GM19240 (cell line): Measurements from ENCODE around the gene CAPN8.

ENCODE experiments used
- DNase-seq: peaks from one replicate; pipeline ENCODE4 v3.0.0; 2011; ENCODE audit warnings: low spot score; ENCODE audit not compliant: insufficient read length

The CAPN8 gene

DNA sequence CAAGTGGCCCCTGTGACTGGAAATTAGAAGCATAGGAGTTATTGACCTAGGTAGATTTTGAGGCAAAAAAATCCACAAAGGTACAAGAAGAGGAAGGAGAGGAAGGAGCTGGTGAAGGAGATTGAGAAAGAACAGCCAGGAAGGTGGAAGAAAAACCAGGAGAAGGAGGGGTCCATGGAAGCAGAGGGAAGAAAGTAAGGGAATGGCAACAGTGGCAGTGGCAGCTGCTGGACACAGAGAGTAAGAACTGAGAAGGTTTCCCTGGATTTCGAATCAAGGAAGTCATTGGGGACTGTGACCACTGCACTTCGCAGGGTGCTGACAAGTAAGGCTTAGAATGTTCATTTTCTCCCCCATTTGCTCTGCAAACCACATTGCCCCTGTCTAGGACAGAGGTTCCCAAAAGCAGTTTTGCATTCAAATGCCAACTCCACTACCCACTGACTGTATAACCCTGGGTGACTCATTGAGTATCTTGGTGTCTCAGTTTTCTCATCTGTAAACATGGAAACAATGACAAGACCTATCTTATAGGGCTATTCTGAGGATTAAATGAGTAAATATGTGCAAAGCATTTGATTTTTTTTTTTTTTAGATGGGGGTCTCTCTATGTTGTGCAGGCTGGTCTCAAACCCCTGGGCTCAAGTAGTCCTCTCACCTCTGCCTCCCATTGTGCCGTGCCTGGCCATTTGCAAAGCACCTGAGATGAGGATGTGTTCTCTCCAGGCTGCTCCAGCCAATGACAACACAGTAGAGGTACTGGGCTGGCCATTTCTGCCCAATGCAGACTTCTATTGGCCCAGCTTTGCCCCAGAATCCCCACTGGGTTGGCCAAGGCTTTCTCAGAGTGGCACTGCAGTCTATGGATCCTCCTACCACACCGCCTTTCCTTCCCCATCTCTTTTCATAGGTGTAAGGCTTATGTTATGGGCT lies 37.5 kb upstream of the CAPN8 start:
- no peak for DNase-seq

DNA sequence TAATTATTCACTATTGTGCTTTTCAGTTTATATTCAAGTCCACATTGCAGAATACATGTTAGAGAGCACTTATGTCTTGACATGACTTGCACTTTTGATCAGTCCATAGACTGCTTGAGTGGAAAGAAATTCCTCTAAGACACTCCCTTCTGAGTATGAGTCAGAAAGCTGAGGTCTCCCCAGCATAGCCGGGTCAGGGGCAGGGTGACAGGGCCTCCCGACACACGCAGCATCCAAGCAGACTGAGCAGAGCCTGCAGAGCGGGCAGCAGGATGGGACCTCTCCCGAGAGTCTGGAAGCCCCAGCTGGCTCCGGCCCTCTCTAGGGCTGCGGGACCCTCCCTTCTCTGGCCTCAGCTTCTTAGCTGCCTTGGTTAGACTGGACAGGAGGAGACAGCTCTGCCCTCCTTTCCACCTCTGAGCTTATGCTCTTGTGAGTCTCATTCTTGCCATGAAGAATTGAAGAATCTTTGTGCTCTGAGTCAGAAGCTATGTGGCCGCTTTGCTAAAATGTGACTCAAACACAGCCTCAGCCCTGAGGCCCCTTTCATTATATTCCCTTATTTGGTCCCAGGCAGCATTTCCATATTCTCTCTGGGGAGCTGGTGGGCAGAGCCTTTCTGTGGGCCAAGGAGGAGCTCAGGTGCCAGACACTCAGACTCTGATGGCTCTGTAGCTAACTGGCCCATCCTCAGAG lies 35.6 kb upstream of the CAPN8 start:
- DNase-seq: no peak

DNA sequence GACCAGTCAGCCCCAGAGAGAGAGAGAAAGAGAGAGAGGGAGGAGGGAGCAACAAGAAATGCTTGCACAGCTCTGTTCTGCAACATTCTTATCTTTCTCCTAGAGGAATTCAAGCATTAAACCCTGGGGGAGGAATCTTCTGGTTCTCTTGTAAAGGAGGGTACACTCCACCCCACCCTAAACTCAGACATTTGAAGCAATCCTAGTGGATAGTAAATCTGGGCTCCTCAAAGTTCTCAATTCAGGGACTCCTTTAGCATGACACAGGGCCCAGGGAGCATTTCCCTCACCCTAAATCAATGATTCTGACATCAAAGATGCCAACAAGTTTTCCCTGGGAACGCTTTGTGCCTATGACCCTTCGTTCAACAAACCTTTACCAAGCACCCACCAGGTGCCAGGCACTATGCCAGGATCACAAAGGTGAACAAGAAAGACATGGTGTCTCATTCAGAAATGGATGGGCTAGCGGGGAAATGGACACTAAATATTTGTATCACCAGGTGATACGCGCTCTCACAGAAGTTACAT lies 35.0 kb upstream of the CAPN8 start:
- no peak for DNase-seq

DNA sequence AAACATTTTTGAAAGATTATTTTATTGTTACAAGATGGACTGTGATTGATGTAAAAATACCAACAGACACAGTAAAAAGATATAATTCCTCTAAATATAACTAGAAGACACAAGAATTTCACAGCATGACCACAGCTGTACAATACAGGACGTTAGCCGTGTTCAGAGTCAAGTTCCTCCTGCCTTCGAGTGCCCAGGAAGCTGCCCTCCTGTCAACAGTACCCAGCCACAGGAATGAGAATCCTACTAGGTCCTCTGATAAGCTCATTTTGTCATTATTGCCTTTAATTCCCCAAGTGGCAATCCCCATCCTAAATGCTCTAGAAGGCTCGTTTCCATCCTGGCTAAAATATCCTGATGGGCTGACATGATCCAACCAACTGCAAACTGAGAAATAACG lies 30.4 kb upstream of the CAPN8 start:
- no peak for DNase-seq

DNA sequence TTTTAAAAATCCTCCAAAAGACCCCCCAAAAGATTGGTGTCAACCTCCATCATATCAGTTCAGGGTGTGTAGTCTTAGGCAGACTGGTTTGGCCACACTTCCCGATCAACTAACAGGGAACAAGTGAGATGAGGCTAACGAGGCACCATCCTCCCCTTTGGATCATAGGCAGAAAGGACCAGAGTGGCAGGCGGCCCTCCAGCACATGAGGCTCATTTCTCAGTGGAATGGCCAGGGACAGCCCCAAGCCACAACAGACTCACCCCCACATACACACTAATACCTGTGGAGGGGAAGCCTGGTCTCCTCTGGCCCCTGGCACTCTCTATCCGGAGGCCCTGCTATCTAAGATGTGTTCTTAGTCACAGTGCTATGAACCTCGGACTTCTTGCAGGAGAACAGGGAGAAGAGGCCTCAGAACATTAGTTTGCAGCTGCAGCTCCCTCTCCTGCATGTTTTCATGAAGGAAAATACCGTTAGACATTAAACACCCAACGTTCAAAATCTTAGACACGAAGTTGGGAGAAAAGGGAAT lies 29.6 kb upstream of the CAPN8 start:
- no peak for DNase-seq

DNA sequence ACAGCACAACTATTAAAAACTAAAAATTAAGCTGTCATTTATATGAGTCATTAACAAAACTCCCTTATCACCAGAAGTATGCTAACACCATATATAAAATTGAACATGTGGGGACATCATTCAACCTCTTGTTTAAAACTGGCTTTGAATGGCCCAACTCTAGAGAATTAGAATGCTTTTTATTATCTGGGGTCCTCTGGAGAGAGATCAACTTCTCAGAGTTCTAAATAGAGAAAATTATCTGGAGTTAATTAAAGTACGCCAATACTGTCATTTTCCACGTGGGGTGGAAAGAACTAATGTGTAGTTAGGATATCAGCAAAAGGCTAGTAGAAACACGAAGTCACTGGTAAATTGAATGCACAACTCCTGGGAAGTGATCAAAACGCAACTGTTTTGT lies 25.6 kb upstream of the CAPN8 start:
- DNase-seq: no peak

DNA sequence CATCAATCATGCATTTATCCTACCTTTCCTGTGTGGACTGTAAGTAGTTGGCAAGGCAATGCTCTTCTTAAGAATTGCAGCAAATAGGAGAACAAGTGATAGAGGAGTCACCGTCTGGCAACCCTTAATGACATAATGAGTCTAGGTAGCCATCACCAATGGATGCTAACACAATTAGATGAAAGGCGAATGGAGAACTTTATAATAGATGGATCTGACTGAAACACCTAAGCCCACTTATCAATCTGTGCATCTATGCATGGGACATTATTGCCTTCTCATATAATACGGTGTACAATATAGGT lies 18.9 kb upstream of the CAPN8 start:
- no peak for DNase-seq

DNA sequence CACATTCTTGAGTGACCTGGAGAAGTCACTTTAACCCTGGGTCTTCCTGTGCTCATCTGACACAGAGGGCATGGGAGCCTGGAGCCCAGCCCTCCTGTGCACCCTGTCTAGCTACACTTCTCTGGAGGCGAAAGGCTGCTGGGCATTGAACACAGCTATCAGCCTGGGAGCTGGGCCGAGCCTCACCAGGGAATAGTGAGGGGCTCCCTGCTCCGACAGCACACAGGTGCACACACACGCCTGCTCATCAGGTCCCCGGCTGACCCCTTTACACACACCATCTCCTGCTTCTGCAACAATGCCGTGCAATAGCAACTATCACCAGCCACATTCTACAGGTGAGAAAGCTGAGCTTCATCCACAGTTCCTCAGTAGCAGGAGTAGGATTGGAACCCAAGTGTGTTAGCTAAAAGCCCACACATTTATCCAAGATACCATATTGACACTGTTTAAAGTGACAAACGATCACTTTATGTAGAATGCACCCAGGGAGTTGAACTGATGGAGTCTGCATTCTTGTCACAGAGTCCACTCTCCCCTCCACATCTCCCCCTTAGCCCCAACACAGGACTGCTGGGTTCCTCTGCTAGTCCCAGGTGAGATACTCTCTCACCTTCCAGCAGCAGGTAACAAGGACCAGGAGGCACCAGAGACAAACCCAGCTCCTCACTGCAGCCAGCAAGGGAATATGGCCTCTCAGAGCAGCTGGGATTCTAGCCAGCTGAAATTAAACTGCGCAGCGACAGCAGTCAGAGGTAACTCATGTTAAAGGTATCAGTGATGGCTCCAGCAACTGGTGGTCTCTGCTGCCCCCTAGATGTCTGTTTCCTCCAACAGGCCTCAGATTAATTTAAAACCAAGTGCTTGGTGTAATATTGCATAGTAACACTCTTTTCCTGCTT lies 18.3 kb upstream of the CAPN8 start:
- DNase-seq: no peak

DNA sequence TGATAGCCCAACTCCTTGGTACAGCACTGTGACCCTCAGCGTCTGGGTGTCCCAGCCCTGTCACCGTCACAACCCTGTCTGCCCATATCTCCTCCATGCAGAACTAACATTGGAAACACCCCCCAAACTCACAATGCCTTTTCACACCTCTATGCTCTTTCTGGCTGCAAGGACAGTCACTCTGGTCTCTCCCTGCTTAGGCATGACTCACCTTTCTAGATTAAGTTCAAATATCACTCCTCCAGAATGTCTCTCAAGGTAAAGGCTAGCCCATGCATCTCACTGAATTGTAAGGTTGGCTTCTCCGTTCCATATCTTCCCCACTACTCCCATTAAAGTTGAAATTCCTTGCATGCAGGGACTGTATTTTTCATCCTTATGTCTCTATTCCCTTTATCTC lies 17.0 kb upstream of the CAPN8 start:
- DNase-seq: no peak

DNA sequence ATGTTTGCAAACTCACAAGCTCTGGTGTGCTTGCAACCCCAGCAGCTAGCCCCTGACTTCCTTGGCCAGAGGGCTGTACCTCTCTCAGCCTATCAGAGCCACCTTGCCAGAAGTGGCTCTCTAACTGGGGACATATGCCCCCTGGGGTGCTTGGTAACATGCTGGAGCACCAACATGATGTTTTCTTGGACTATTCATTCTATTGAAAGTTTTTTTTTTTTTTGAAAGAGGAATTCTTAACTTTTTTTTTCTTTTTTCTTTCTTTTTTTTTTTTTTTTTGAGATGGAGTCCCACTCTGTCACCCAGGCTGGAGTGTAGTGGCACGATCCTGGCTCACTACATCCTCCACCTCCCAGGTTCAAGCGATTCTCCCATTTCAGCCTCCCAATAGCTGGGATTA lies 14.7 kb upstream of the CAPN8 start:
- no peak for DNase-seq

DNA sequence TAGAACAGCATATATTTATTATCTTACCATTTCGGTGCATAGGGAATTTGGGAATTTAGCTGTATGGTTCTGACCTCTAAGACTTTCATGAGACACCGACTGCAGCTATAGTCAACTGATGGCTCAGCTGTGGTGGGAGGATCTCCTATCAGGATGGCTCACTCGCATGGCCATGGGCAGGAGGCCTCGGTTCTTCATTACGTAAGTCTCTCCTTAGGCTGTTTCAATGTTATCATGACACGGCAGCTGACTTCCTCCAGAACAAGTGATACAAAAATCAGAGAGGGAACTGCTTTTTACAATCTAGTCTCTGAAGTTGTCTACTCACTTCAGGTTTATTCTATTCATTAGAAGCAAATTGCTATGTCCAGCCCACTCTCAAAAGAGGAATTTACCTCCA lies 13.3 kb upstream of the CAPN8 start:
- no peak for DNase-seq

DNA sequence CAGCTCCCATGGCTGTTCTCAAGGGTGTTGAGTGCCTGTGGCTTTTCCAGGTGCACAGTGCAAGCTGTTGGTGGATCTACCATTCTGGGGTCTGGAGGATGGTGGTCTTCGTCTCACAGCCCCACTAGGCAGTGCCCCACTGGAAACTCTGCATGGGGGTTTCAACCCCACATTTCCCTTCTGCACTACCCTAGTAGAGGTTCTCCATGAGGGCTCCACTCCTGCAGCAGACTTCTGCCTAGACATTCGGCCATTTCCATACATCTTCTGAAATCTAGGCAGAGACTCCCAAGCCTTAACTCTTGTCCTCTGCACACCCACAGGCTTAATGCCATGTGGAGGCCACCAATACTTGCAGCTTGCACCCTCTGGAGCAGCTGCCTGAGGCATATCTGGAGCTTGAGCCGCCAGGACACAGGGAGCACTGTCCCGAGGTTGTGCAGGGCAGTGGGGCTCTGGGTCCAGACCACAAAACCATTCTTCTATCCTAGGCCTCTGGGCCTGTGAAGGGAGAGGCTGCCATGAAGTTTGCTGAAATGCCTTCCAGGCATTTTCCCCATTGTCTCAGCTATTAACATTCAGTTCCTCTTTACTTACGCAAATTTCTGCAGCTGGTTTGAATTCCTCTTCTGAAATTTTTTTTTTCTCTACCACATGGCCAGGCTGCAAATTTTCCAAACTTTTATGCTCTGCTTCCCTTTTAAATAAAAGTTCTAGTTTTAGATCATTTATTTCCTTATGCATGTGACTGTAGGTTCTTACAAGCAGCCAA lies 8.8 kb upstream of the CAPN8 start:
- DNase-seq: no peak

DNA sequence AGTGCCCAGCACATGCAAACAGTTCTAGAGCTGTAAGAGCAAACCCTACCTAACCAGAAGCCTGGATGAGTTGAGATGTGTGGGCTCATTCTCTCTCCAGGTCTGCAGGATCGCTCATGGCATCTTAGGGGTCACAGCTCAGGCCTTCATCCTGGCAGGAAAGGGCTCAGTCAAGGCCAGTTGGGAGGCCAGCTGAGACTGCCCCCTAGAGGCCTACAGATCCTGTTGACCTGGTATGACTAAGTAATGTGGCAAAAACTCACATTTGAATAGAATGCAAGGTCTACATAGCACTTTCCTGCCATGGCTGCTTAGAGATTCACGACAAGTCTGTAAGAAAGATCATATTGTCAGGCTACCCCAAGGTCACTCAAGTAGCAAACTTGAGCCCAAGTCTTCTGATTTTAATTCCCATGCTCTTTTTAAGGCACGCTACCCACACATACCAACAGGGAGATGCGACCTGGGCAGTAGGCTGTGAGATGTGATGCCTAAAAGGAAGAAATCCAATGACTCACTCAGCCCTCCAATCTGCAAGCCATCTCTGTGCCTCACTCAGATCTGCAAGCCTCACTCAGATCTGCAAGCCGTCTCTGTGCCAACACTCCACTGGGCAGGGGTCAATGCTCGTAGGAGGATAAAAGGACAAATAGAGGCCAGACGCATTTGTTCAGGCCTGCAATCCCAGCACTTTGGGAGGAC lies 5.1 kb upstream of the CAPN8 start:
- DNase-seq: no peak

DNA sequence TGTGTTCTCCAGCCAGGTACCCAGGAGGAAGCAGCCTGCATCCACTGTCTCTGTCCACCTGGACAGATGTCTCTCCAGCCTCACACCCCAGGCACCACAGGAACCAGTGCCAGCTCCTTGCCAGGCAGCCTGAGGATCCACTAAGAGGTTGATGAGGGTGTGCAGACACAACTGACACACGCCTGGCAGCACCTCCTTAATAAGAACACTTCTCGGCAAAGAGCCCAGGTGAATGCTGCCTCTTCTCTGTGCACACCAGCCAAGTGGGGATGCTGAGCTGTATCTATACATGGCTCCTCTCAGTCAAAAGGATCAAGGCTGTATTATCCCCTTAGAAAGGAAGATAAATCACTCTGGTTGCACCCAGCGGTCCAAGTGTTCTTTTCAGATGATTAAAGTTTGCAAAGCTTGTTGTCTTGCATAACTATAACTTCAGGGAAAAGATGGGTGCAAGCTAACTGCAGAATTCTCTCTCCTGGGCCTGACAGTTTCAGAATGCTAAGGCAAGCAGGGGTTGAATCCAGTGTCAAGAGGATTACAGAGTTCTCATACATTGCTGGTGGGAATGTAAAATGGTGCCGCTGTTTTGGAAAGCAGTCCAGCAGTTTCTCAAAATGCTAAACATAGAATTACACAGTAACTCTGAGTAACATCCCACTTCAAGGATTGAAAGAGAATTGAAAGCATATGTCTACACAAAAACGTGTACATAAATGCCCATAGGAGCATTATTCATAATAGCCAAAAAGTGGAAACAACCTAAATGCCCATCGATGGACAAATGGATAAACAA lies 3.7 kb upstream of the CAPN8 start:
- DNase-seq: no peak

DNA sequence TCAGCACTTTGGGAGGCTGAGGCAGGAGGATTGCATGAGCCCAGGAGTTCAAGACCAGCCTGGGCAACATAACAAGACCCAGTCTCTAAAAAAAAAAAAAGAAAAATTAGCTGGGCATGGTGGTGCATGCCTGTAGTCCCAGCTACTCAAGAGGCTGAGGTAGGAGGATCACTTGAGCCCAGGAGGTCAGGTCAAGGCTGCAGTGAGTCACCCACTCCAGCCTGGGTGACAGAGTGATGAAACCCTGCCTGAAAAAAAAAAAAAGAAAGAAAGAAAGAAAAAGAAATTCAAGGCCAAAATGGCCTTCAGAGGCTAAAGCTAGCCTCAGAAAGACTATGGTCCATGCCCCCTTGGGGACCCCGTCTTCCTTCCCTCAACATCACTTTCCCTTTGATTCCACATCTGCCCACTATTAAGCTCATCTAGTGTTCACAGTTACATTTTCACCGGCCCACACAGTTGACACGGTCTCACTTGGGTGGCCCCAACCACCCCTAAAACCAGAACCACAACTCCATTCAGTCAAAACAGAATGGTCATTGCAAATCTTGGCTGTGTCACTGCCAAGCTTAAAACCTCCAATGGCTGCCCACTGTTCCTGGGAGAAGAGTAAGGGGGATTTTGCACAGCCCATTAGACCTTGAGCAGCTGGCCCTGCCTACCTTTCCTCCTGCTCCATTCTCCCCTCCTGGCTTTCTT lies 2.1 kb upstream of the CAPN8 start:
- no peak for DNase-seq

DNA sequence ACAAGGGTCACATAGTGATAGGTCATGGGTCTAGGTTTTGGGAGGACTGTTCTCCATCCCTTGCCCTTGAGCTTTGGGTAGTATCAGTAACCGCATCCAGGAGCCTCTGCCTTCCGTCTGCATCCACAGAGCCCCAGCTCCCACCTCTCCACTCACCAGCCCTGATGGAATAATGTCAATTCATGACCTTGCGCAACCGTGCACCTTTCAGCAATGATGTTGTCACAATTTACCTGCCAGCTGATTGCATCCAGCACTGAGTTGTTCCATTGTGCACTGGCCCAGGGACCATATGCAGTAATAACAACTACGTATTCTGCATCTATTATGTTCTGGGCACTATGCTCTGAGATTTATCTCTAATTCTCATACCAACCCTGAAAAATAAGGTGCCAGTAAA lies 1.4 kb downstream of the CAPN8 start:
- no peak for DNase-seq

DNA sequence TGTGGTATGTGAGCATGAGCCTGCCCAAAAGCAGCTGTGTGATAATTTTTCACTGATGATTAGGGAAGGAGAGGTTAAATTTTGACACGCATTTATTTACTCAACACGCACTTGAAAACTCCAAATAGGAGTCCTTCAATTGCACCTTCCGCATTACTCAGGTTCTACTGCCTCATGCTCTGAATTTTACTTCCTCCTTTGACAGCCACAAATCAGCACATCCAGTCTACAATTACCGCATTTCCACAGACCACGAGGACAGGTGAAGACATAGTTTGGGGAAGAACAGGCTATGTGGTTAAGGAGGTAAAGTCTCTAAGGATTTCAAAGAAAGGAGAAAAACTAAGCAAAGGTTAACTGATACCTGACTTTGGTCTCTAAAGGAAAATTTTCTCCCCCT lies 2.6 kb downstream of the CAPN8 start:
- no peak for DNase-seq

DNA sequence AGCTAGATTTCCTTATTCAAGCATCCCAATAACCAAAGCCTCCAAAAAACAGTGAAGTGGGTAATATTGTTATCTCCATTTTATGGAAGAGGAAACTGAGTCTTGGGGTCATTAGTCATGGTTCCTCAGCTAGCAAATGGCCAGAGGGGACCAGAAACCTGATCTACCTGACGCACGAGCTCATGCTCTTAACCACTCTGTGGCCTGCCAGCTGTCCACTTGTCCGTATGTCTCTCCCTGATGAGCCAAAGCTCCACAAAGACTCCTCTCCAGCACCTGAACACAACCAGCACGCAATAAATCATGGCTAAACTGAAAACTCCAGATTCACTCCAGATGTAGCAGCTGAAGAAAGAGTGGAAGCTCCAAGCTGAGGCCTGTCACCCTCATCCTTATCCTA lies 5.8 kb downstream of the CAPN8 start:
- DNase-seq: no peak

DNA sequence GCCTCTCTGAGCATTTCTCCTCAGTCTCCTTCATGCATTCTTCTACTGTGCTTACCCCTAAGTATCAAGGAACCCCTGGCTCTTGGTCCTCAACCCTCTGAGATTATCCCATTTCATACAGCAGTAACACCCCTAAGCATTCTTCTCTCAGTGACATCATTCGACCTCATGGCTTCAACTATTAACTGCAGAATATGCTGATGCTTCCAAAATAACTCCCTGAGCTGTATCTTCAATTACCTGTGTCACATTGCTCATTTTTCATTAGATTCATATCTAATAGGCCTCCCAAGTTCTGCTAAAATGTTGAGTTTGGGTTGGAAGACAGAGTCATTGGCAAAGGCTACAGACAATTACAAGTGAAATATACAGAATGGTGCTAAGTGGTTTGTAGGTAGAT lies 7.5 kb downstream of the CAPN8 start:
- no peak for DNase-seq
